K562 (cell line): ENCODE data around the gene ATP6V0A1. TPM values are rescaled to one million over a fixed set of nuclear protein-coding genes. Genes with fewer than 3 reads are reported as not detected.

Experiments
- ZNF146 ChIP-seq: IDR thresholded peaks from one replicate; pipeline ENCODE4 v1.6.1; 2018; ENCODE audit warnings: missing compliant biosample characterization; ENCODE audit not compliant: unreplicated experiment
- polyA plus RNA-seq, 8 experiments: library from polyadenylated mRNA; depleted of rRNA in 4 of 8; stranded (reverse) in 5 of 8; unstranded in 3 of 8; fragments of >200 nt; fragmentation: Nextera tagmentation in 2 of 8; fragmentation: Illumina TruSeq in 1 of 8; extraction: Ambion mirVana in 2 of 8; extraction: Trizol in 1 of 8; gene quantifications; 2 replicates each; pipeline versions ENCODE4 v1.2.1 to v1.2.3, GENCODE V29; 2011 to 2014; ENCODE audit warnings: inconsistent platforms in 1 of 8, missing spikeins in 1 of 8
- total RNA-seq, 7 experiments: library from RNA; depleted of rRNA in 6 of 7; stranded (reverse); fragments of >200 nt in 6 of 7; fragmentation: Illumina TruSeq in 2 of 7; extraction: Trizol in 2 of 7; gene quantifications; 2 replicates each; pipeline versions ENCODE4 v1.2.1 to v1.2.3, GENCODE V29; 2011 to 2021; ENCODE audit warnings: low replicate concordance in 1 of 7
- TF ChIP-seq, protein P1 (sequence below): fragments of 450-650 bp; IDR thresholded peaks from 2 replicates; pipeline ENCODE4 v1.6.1; 2016; ENCODE audit warnings: mild to moderate bottlenecking, moderate library complexity
- TF ChIP-seq, protein P2 (sequence below), 2 experiments: fragments of 450-650 bp; formaldehyde crosslinking in 1 of 2; IDR thresholded peaks; 2 replicates each; pipeline versions ENCODE4 v1.4.0 to v1.6.1; 2014 to 2020; ENCODE audit warnings: mild to moderate bottlenecking in 2 of 2, borderline replicate concordance in 1 of 2, low read depth in 1 of 2

ATP6V0A1 gene
- total and polyA plus RNA-seq, 9 of the 15 experiments (the other 6 are each of a cell fraction or from before 2014, with no cell fraction given), result 11.8 to 158 (median 75.5) TPM

DNA sequence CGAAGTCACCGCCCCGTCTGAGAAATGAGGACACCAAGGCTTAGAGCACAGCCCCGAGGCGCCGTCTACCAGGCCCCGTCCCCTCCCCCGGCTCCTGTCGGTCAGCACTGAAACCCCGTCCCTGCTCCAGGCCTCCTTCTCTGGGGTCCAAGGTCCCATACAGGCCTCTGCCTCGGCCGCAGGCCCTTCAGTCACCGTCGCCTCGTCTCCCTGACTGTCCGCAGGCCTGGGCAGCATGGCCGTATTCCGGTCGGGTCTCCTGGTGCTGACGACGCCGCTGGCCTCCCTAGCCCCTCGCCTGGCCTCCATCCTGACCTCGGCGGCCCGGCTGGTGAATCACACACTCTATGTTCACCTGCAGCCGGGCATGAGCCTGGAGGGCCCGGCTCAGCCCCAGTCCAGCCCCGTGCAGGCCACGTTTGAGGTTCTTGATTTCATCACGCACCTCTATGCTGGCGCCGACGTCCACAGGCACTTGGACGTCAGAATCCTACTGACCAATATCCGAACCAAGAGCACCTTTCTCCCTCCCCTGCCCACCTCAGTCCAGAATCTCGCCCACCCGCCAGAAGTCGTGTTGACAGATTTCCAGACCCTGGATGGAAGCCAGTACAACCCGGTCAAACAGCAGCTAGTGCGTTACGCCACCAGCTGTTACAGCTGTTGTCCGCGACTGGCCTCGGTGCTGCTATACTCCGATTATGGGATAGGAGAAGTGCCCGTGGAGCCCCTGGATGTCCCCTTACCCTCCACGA, 103.9 kb downstream of the ATP6V0A1 start (continued):
- TF ChIP-seq, protein P1, sequence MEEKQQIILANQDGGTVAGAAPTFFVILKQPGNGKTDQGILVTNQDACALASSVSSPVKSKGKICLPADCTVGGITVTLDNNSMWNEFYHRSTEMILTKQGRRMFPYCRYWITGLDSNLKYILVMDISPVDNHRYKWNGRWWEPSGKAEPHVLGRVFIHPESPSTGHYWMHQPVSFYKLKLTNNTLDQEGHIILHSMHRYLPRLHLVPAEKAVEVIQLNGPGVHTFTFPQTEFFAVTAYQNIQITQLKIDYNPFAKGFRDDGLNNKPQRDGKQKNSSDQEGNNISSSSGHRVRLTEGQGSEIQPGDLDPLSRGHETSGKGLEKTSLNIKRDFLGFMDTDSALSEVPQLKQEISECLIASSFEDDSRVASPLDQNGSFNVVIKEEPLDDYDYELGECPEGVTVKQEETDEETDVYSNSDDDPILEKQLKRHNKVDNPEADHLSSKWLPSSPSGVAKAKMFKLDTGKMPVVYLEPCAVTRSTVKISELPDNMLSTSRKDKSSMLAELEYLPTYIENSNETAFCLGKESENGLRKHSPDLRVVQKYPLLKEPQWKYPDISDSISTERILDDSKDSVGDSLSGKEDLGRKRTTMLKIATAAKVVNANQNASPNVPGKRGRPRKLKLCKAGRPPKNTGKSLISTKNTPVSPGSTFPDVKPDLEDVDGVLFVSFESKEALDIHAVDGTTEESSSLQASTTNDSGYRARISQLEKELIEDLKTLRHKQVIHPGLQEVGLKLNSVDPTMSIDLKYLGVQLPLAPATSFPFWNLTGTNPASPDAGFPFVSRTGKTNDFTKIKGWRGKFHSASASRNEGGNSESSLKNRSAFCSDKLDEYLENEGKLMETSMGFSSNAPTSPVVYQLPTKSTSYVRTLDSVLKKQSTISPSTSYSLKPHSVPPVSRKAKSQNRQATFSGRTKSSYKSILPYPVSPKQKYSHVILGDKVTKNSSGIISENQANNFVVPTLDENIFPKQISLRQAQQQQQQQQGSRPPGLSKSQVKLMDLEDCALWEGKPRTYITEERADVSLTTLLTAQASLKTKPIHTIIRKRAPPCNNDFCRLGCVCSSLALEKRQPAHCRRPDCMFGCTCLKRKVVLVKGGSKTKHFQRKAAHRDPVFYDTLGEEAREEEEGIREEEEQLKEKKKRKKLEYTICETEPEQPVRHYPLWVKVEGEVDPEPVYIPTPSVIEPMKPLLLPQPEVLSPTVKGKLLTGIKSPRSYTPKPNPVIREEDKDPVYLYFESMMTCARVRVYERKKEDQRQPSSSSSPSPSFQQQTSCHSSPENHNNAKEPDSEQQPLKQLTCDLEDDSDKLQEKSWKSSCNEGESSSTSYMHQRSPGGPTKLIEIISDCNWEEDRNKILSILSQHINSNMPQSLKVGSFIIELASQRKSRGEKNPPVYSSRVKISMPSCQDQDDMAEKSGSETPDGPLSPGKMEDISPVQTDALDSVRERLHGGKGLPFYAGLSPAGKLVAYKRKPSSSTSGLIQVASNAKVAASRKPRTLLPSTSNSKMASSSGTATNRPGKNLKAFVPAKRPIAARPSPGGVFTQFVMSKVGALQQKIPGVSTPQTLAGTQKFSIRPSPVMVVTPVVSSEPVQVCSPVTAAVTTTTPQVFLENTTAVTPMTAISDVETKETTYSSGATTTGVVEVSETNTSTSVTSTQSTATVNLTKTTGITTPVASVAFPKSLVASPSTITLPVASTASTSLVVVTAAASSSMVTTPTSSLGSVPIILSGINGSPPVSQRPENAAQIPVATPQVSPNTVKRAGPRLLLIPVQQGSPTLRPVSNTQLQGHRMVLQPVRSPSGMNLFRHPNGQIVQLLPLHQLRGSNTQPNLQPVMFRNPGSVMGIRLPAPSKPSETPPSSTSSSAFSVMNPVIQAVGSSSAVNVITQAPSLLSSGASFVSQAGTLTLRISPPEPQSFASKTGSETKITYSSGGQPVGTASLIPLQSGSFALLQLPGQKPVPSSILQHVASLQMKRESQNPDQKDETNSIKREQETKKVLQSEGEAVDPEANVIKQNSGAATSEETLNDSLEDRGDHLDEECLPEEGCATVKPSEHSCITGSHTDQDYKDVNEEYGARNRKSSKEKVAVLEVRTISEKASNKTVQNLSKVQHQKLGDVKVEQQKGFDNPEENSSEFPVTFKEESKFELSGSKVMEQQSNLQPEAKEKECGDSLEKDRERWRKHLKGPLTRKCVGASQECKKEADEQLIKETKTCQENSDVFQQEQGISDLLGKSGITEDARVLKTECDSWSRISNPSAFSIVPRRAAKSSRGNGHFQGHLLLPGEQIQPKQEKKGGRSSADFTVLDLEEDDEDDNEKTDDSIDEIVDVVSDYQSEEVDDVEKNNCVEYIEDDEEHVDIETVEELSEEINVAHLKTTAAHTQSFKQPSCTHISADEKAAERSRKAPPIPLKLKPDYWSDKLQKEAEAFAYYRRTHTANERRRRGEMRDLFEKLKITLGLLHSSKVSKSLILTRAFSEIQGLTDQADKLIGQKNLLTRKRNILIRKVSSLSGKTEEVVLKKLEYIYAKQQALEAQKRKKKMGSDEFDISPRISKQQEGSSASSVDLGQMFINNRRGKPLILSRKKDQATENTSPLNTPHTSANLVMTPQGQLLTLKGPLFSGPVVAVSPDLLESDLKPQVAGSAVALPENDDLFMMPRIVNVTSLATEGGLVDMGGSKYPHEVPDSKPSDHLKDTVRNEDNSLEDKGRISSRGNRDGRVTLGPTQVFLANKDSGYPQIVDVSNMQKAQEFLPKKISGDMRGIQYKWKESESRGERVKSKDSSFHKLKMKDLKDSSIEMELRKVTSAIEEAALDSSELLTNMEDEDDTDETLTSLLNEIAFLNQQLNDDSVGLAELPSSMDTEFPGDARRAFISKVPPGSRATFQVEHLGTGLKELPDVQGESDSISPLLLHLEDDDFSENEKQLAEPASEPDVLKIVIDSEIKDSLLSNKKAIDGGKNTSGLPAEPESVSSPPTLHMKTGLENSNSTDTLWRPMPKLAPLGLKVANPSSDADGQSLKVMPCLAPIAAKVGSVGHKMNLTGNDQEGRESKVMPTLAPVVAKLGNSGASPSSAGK, result peak; percentile 72
- peak; percentile 17 for TF ChIP-seq ZNF146
- TF ChIP-seq, protein P2, sequence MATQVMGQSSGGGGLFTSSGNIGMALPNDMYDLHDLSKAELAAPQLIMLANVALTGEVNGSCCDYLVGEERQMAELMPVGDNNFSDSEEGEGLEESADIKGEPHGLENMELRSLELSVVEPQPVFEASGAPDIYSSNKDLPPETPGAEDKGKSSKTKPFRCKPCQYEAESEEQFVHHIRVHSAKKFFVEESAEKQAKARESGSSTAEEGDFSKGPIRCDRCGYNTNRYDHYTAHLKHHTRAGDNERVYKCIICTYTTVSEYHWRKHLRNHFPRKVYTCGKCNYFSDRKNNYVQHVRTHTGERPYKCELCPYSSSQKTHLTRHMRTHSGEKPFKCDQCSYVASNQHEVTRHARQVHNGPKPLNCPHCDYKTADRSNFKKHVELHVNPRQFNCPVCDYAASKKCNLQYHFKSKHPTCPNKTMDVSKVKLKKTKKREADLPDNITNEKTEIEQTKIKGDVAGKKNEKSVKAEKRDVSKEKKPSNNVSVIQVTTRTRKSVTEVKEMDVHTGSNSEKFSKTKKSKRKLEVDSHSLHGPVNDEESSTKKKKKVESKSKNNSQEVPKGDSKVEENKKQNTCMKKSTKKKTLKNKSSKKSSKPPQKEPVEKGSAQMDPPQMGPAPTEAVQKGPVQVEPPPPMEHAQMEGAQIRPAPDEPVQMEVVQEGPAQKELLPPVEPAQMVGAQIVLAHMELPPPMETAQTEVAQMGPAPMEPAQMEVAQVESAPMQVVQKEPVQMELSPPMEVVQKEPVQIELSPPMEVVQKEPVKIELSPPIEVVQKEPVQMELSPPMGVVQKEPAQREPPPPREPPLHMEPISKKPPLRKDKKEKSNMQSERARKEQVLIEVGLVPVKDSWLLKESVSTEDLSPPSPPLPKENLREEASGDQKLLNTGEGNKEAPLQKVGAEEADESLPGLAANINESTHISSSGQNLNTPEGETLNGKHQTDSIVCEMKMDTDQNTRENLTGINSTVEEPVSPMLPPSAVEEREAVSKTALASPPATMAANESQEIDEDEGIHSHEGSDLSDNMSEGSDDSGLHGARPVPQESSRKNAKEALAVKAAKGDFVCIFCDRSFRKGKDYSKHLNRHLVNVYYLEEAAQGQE (IDR thresholded peaks at IDR 0.05; ENCODE audit: borderline replicate concordance), result peak; percentile 13; the same call in 1 of the 2 replicates
- TF ChIP-seq, protein P2 (CRISPR knock-in tag; IDR thresholded peaks at IDR 0.05; ENCODE audit: low read depth), result no peak
